Activated CD4-positive, CD25-positive, alpha-beta regulatory T cell treated with anti-CD3 and anti-CD28 coated beads, Interleukin-2, amount 50 U/mL, for 72 hours (primary cell): Measurements from ENCODE around the gene ZDHHC5.
A peak's percentile ranks its signal among the peaks of the same experiment; 100 is the strongest.
"Not testable (repeated sequence)": the region's sequence is repeated elsewhere in the genome, so short reads cannot be mapped to it uniquely, and the experiment has no call there.

Experiments
- DNase-seq: peaks from one replicate; pipeline ENCODE4 v3.0.0; 2021

Gene ZDHHC5

DNA sequence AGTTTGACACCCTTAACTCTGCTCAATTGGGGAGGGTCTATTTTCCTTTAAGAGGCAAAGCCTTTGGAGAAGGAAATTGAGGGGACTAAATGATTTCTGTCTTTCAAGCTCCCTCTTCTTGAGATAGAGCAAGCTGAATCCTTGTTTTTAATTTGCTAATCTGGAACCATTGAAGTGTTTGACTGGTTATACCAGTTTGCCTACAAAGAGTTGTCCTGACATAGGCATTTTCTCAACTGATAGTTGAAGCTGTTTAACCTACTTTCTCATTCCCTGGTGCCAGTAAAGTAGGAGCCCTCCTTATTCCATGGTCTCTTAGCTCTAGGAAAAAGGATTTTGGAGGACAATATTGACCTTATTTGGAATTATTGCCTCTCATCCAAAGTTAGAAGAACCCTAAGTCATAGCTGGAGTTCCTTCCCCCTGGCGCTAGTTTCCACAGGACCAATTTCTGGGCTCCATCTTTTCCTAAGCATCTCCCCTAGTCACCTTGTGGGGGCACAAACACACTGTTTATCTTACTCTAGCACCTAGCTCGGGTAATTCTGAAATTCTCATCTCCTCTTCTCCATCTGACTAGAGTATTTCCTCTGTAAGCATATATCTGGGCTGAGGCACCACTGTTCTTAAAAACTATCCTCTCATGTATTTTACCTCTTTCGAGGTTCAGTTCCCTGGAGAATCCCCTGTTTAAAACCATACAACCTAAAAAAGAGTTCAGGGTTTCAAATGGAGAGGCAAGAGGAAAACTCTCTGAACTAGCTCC is 7.4 kb downstream of the ZDHHC5 start:
- no peak for DNase-seq

DNA sequence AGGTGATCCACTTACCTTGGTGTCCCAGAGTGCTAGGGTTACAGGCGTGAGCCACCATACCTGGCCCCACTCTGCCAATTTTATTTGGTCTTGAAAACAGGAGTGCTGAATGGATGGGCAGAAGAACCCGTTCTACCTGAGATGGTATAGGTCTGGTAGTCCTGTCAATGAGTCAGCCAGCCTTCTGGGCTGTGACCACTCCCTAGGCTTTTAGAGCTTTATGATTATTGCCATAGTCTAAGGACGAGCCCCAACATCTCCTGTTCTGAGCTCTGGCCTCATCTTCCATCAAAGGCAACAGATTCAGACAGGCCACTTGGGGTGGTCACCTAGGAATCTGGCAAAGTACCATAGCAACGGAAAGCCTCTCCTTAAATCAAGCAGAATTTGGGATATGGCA is 11.5 kb downstream of the ZDHHC5 start:
- DNase-seq: no peak

DNA sequence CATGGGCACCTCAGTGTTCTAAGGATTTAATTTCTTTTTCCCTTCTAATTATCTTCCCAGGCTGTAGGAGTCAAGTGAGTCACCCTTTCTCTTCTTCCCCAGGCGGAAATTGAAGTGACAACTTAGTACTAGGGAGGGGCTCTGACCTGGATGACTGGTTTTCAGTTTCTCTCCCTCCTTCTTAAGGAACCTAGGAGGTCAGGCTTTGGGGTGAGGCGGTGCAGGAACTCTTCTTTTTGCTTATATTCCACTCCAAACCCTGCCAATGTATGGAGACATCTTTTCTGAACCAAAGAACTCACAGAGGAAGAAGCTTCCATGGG is 12.6 kb downstream of the ZDHHC5 start:
- DNase-seq: no peak

DNA sequence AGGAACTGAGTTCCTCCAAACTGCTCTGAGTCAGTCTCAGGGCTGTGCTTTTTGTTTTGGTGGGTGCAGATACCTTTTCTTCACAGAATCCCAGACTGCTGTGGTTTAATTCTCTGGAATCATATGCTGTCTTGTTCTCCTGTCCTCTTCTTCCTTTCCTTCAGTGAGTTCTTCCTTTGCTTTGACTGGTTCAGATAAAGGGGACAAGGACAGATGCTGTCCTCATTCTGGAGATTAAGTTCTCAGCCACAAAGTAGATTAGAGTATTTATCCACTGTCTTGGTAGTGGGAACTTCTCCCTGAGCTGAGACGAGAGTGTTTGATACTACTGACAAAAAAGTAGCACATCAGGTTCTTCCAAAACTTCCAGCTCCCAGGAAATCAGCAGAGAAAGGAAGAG is 13.3 kb downstream of the ZDHHC5 start:
- no peak for DNase-seq

DNA sequence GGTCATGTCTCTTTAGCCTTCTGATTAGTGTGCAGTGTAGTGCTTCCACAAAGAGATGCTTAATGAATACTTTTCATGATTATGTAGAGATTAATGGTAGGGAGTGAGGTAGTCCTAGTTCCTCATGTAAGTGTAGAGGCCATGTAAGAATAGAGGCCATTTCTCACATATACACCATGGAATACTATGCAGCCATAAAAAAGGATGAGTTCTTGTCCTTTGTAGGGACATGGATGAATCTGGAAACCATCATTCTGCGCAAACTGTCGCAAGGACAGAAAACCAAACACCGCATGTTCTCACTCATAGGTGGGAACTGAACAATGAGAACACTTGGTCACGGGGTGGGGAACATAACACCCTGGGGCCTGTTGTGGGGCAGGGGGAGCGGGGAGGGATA is 22.6 kb downstream of the ZDHHC5 start:
- not testable (repeated sequence) for DNase-seq

DNA sequence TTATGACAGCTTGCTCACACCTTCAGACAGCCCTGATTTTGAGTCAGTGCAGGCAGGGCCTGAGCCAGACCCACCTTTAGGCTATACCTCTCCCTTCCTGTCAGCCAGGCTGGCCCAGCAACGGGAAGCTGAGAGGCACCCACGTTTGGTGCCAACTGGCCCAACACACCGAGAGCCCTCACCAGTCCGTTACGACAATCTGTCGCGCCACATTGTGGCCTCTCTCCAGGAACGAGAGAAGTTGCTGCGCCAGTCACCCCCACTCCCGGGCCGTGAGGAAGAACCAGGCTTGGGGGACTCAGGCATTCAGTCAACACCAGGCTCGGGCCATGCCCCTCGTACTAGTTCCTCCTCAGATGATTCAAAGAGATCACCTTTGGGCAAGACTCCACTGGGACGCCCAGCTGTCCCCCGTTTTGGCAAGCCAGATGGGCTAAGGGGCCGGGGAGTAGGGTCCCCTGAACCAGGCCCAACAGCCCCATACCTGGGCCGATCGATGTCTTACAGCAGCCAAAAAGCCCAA is 31.0 kb downstream of the ZDHHC5 start:
- DNase-seq: no peak

DNA sequence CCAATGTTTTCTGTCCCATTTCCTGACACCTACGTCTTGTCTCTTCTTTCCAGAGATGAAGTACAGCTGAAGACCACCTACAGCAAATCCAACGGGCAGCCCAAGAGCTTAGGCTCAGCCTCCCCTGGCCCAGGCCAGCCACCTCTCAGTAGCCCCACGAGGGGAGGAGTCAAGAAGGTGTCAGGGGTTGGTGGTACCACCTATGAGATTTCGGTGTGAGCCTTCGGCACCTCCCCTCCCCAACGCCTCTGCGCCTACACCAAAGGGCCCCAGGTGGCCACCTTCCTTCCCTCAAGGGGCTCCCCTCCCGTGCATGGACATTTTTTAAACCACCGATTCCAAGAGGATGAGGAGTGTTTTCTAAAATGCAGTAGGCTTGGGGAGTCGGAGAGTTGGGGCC is 31.9 kb downstream of the ZDHHC5 start:
- DNase-seq: no peak

DNA sequence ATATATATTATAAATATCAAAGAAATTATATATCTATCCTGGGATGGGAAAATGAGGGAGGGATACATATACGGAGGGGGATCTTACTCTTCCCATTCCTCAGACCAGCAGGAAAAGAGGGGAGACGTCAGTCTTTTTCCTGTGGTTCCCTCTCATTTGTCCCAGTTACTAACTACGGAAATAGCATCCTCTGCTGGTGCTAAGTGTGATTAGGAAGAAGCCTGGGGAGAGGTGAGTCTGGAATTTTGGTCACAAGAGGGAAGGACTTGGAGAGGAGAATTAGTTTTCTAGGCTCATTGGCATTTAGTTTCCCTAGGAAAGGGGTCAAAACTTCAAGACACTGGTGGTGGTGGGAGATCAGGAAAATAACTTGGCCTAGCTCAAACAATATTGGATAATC is 32.5 kb downstream of the ZDHHC5 start:
- no peak for DNase-seq

DNA sequence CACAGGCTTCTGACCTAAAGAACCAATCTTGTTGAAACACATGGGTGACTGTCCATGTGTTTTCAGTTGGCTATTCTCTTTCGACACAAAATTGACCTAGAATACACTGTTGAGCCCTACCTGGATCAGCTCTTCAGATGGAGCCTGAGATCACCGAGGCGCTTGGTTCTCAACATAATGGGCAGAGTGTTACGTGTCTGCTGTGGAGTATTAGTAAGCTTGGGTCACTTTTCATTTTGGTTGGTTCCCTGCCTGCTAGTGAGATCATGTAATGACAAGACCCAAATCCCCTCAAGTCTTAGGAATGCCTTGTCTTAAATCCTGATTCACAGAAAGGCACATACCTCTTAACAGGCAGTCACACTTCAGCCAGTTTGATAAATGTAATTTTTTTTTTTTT is 35.4 kb downstream of the ZDHHC5 start:
- DNase-seq: no peak

DNA sequence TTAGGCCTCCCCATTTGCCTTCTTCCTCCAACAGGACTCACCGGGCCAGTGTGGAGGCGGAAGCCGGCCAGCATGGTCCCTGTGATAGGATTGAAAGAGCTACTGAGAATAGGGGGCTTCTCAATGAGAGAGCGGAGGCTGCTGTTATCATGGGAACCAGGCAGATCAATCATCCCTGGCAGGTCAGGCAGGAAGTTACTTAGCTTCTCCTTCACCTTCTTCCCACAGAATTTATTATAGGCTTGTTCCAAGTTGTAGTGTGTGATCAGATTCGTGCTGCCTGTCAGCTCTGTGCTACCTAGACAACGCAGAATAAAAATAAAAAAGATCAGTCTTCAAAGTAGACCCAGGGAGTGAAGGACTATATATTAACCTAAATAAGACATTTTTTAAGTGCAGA is 37.0 kb downstream of the ZDHHC5 start:
- DNase-seq: no peak

DNA sequence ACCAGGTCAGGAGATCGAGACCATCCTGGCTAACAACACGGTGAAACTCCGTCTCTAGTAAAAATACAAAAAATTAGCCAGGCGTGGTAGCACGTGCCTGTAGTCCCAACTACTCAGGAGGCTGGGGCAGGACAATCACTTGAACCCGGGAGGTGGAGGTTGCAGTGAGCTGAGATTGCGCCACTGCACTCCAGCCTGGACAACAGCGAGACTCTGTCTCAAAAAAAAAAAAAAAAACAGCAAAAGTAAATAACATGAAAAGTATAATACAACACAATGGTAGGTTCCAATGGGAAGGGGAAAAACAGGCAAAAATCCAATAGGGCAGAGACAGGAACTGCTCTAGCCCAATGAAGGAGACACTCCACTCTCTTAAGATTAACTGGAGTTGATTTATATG is 37.5 kb downstream of the ZDHHC5 start:
- DNase-seq: not testable (repeated sequence)

DNA sequence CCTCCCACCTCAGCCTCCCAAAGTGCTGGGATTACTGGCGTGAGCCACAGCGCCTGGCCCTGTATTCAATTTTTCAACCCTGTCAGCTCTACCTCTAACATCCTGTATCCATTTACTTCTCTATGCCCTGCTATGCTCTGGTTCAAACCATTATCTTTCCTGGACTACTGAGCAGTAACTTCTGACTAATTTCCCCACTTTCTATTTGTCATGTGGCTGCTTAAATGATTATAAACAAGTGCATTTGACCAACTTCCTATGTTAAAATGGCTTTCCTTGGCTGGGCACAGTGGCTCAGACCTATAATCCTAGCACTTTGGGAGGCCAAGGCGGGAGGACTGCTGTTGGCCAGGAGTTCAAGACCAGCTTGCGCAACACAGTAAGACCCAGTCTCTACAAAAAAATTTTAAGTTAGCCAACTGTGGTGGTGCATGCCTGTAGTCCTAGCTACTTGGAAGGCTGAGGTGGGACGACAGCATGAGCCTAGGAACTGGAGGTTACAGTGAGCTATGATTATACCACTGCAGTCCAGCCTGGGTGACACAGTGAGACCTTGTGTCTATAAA is 42.0 kb downstream of the ZDHHC5 start:
- DNase-seq: no peak

DNA sequence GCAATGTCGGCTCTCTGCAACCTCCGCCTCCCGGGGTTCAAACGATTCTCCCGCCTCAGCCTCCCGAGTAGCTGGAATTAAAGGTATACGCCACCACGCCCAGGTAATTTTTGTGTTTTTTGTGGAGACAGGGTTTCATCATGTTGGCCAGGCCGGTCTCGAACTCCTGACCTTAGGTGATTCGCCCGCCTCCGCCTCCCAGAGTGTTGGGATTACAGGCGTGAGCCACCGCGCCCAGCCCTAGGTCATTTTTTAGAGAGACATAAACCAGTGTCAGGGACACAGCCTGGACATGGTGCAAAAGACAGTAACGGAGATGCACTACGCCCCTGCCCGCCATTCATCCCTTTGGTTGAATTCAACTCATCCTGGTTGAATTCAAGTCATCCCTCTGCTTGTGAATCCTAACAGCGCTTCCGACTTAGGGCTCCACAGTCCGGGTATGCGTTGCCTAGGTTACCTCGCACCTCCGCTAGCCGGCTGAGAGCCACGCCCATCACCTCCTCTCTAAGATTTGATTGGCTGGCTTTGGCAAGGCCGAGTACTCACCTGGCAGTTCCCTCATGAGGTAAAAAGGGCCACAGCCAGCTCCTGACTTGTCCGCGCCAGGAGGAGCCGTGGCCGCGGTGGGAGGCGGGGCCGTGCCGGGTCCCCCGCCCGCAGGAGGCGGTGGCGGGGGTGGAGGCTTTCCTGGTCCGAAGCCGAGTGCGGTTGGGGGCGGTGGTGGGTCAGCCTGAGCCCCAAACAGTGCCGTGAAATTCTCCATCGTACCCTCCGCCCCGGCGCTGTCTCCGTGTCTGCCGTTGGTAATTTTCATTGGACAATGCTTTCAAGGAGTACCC is 43.7 kb downstream of the ZDHHC5 start, which contains the start of gene MED19:
Gene MED19 (minus strand): TSS at position 802 of the 842 bp plus-strand sequence. CDS start 36 bp downstream, at position 766.
- peak; percentile 68 for DNase-seq

DNA sequence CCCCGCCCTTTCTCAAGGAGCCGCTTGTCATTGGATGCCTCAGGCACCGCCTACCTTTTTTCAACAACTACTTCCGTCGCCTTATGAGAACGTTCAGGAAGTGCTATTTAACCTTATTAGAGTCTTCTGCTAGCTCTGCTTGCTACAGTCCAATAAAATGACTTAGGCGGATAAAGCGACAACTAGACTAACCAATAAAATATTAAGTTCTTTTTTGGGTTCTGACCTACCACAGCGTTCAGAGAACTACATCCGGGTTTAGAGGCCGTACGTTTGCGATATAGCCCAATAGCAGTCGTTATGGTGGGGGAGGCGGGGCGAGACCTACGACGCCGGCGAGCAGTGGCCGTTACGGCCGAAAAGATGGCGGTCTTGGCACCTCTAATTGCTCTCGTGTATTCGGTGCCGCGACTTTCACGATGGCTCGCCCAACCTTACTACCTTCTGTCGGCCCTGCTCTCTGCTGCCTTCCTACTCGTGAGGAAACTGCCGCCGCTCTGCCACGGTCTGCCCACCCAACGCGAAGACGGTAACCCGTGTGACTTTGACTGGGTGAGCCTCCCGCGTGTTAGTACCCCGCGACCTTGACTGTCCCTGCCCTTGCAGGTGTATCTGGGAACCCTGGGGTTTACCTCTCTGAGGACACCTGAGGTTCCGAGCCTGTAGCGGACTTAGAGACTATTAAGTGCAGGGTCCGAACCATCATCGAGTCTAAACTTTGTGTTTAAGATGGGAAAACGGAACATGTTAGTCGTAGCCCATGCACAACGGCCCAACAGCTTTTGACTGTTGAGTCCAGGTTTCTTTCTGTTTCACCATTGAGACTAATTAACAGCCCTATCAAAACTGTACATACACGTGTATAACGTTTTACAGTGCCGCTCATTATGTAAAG is 44.6 kb downstream of the ZDHHC5 start, which contains the start of gene TMX2:
Gene TMX2 (plus strand): TSS at position 338 of the 895 bp plus-strand sequence. CDS start 26 bp downstream, at position 364.
- DNase-seq: peak; percentile 87

DNA sequence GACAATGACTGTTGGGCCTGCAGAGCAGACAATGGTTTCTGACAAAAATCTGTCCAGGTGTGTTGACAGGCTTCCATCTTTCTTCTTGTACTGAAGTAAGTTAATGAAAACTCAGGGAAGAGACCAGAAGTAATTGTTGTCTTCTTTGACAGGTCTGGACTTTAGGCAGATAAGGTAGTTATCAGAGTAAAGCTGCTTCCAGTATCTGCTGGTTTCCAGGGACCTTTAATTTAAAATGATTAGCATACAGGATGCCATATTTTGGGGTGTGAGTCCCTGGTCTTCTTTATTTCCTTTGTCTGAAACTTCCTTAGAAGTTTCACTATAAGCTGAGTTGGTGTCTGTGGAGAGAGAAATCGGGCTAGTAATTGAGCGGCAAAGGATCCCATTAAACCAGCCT is 45.9 kb downstream of the ZDHHC5 start:
- DNase-seq: no peak

DNA sequence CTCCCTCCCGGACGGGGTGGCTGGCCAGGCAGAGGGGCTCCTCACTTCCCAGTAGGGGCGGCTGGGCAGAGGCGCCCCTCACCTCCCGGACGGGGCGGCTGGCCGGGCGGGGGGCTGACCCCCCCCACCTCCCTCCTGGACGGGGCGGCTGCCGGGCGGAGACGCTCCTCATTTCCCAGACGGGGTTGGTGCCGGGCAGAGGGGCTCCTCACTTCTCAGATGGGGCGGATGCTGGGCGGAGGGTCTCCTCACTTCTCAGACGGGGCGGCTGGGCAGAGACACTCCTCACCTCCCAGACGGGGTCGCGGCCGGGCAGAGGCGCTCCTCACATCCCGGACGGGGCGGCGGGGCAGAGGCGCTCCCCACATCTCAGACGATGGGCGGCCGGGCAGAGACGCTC is 48.8 kb downstream of the ZDHHC5 start:
- DNase-seq: not testable (repeated sequence)

DNA sequence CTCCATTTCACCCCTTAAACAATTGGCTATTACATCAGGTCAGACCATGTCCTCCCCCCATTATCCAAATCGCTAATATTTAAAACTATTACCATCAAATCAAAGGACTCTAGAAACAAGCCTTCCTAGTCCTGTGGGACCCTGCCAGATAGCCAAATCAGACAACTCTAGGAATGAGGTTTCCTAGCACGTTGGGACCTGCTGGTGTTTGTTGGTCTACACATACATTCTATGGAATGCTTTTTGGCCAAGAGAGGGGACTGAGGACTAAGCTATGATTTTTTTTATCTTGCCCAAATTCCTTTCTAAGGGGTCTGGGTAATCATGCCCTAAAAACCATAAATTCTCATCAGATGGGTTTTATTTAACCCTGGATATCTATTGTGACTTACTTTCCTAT is 59.3 kb downstream of the ZDHHC5 start:
- DNase-seq: no peak

DNA sequence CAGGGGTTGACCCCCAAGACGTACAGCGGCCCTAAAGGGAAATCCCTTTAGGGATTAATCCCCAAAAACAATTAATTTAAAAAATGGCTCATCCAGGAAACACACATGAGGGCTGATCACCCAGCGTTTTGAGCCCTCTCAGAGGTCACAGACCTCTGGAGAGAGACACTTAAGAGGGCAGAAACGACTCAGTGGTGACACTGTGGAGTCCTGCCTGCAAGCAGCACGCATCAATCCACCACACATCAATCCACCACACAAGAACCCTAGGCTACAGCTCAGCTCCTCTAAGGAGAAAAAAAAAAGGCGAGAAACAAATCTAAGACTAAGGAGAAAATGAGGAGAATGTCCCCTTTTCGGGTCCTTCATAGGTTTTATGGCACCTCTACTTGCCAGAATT is 60.9 kb downstream of the ZDHHC5 start:
- DNase-seq: no peak

DNA sequence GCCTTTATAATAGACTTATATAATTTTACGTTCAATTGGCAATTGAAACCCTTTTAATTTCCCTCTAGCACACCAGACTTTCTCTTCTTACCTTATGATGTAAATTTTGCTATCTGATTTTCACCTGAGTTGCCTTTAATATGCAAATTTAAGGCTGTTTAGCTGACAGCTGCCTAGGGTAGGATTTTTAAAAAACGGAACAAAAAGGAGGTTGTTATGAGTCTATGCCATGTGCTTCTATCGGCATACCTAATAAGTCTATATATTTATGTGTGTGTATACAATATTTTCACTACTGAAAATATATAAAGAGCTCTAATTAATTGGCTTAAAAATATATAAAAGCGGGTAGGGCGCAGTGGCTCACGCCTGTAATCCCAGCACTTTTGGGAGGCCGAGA is 61.6 kb downstream of the ZDHHC5 start:
- no peak for DNase-seq

DNA sequence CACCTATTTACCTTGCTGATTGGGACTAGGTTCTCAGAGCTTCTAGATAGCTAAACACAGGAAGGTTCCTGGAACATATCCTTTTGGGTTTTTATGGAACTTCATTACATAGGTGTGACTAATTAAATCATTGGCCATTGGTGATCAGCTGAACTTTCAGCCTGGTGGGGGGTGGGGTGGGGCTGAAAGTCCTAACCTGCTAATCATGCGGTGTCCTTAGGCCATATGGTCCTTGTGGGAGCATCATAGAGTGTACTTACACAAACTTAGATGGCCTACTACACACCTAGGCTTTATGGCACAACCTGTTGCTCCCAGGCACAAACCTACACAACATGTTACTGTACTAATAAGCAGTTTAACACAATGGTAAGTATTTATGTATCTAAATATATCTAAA is 64.7 kb downstream of the ZDHHC5 start:
- no peak for DNase-seq

DNA sequence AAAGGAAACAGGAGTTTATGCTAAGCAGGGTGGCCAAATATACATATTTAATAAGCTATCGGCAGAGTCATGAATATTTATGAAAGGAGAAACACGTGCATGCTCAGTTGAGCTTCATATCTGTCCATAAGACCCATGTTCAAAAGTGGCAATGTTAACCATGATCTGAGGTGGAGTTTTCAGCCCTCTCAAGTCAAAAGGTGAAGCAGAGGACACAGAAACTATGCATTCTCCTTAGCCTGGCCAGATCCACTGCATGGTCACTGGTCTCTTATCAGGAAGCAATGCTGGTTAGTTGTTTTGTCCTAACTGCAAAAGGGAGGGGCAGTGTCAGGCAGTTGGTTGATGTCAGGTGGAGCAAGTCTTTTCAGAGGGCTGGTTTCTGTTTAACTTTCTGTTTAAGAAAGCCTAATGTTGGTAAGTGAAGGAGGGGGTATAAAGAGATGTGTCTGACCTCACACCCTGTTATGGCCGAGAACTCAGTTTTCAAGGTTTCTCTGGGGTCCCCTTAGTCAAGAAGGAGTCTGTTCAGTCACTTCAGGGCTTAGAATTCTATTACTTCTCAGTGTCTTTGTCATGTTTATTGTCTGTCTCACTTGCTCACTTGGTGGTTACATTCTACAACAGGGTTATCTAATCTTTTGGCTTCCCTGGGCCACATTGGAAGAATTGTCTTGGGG is 67.8 kb downstream of the ZDHHC5 start:
- no peak for DNase-seq
